ENCODE measurements around the gene SLC41A3.

- no peak for TF ChIP-seq CTCF (IDR thresholded peaks at IDR 0.05)
- TF ChIP-seq POLR2A (IDR thresholded peaks at IDR 0.05), result no peak
Measured at GRCh38 chr3:126130081-126130855, 46.3 kb upstream of the SLC41A3 start.

Data from heart left ventricle (tissue), 13 donors.